ENCODE measurements around the gene SLC6A18.

Gene SLC6A18

GRCh38 chr5:1183424-1184162 is 41.6 kb upstream of the SLC6A18 start:
- POLR2A ChIA-PET, result no interaction called here
- no peak for DNase-seq (ENCODE audit: low read depth, low spot score)
- TF ChIP-seq, protein P1, sequence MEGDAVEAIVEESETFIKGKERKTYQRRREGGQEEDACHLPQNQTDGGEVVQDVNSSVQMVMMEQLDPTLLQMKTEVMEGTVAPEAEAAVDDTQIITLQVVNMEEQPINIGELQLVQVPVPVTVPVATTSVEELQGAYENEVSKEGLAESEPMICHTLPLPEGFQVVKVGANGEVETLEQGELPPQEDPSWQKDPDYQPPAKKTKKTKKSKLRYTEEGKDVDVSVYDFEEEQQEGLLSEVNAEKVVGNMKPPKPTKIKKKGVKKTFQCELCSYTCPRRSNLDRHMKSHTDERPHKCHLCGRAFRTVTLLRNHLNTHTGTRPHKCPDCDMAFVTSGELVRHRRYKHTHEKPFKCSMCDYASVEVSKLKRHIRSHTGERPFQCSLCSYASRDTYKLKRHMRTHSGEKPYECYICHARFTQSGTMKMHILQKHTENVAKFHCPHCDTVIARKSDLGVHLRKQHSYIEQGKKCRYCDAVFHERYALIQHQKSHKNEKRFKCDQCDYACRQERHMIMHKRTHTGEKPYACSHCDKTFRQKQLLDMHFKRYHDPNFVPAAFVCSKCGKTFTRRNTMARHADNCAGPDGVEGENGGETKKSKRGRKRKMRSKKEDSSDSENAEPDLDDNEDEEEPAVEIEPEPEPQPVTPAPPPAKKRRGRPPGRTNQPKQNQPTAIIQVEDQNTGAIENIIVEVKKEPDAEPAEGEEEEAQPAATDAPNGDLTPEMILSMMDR (IDR thresholded peaks at IDR 0.05; ENCODE audit: insufficient read depth, low read length, missing control alignments), result no peak
- CTCF ChIA-PET, result interaction anchor here (1.9 to 2.5 kb wide), 2 partner anchors 9 to 15 kb away, joined by 6 to 11 read pairs; no protein-coding TSS in a partner anchor
- H3K4me3 ChIP-seq (ENCODE audit: low read depth, low read length), result no peak overlapping the region

GRCh38 chr5:1184163-1184470 is 41.1 kb upstream of the SLC6A18 start:
- ChIA-PET POLR2A (no interaction called here), CTCF (interaction anchor here (1.9 to 2.5 kb wide), 2 partner anchors 10 to 16 kb away, joined by 6 to 11 read pairs; no protein-coding TSS in a partner anchor)
- no peak for DNase-seq (ENCODE audit: low read depth, low spot score)
- no peak overlapping the region for H3K4me3 ChIP-seq (ENCODE audit: low read depth, low read length)
- TF ChIP-seq, protein P1 (IDR thresholded peaks at IDR 0.05; ENCODE audit: insufficient read depth, low read length, missing control alignments), result no peak

DNA sequence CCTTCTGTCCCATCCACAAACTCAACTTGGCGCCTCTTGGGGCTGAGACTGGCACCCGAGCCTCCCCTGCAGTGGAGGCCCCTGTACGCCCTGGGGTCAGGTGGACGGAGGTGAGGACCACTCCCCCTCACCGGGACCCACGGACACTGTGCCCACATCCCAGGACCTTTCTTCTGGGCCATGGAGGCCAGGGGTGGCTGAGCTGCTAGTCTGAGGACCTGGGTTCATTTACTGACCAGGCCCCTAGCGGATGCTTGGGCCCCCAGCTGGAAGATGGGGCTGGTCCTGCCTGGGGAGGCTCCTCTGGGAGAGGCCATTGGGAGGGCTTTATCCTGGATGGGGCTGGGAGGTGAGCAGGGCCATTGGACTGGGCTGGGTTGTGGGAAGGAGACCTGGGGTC is 40.7 kb upstream of the SLC6A18 start:
- no peak overlapping the region for H3K4me3 ChIP-seq (ENCODE audit: low read depth, low read length)
- ChIA-PET POLR2A (no interaction called here), CTCF (interaction anchor here (1.6 to 2.5 kb wide), 3 partner anchors 10 to 461 kb away, joined by 5 to 11 read pairs (median 6); no protein-coding TSS in a partner anchor)
- TF ChIP-seq, protein P1 (IDR thresholded peaks at IDR 0.05; ENCODE audit: insufficient read depth, low read length, missing control alignments), result no peak
- DNase-seq (ENCODE audit: low read depth, low spot score), result no peak

- ChIA-PET CTCF (interaction anchor here (1.1 to 2.5 kb wide), 4 partner anchors 11 to 460 kb away, joined by 3 to 11 read pairs (median 6); no protein-coding TSS in a partner anchor), POLR2A (no interaction called here)
- DNase-seq (ENCODE audit: low read depth, low spot score), result no peak
- no peak overlapping the region for H3K4me3 ChIP-seq (ENCODE audit: low read depth, low read length)
- TF ChIP-seq, protein P1 (IDR thresholded peaks at IDR 0.05; ENCODE audit: insufficient read depth, low read length, missing control alignments), result no peak
Measured at GRCh38 chr5:1185038-1185627, 40.0 kb upstream of the SLC6A18 start.

DNA sequence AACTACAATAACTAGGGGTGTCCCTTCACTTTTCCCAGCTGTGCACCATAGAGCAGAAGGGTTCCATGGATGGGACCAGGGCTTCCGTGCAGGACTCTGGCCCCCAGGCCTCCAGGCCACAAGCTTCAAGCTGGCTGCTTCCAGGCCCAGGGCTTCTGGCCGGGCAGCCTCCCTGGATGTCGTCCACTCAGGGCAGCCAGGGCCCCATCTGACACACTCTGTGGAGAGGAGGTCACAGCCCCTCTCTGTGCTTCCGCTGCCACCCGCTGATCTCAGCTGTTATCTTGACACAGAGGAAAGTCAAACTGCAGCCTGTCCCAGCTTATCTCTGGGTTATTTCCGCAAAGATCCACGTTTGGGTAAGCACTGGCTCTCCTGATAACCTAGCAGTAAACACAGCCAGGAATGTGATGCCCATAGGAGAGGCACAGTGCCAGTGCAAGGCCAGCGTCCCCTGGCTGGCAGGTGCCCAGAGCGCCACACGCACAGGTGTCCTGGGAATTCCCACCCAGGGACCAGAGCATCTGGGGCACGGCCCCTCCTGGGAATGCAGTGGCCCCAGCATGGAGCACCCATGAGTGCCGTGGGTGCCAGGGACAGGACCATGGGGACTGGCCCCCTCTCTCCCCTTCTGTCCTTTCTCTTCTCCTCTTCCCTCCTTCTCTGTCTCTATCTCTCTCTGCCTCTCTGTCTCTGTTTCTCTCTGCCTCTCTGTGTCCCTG is 39.4 kb upstream of the SLC6A18 start:
- ChIA-PET CTCF (interaction anchor here (1.0 to 1.6 kb wide), 4 partner anchors 11 to 459 kb away, joined by 3 to 5 read pairs (median 3); no protein-coding TSS in a partner anchor), POLR2A (no interaction called here)
- no peak for DNase-seq (ENCODE audit: low read depth, low spot score)
- TF ChIP-seq, protein P1 (IDR thresholded peaks at IDR 0.05; ENCODE audit: insufficient read depth, low read length, missing control alignments), result no peak
- H3K4me3 ChIP-seq (ENCODE audit: low read depth, low read length), result no peak overlapping the region

Measured in AG04449 (cell line).